ENCODE measurements around the gene ZNF222. TPM values are rescaled to one million over a fixed set of nuclear protein-coding genes. Genes with fewer than 3 reads are reported as not detected.

ZNF222 gene
- total and polyA plus RNA-seq, 2 of the 8 experiments (the other 6 are each of a cell fraction or from before 2014, with no cell fraction given), result 1.7 to 3.4 TPM

GRCh38 chr19:44051650-44052402 lies 26.6 kb downstream of the ZNF222 start, which contains the start of gene ZNF223 (continued):
- TF ChIP-seq SUZ12 (IDR thresholded peaks at IDR 0.05; ENCODE audit: low read length) (no peak), JUN (IDR thresholded peaks at IDR 0.05; ENCODE audit: low read depth, low read length) (no peak), TBP (IDR thresholded peaks at IDR 0.05; ENCODE audit: low read depth, low read length) (peak; percentile 41; the same call in 1 of the 2 replicates), EP300 (IDR thresholded peaks at IDR 0.05; ENCODE audit: borderline replicate concordance in 1 of 2, low read depth in 2 of 2, low read length in 2 of 2) (no peak), SP1 (IDR thresholded peaks at IDR 0.05; ENCODE audit: low read depth, low read length) (0 out of 2 replicates have a peak, but pooled peaks have one; percentile 22), TCF12 (IDR thresholded peaks at IDR 0.05; ENCODE audit: low read depth, low read length) (no peak), NANOG (IDR thresholded peaks at IDR 0.05; ENCODE audit: insufficient read depth, low read depth, low read length, poor library complexity, severe bottlenecking) (no peak), CHD1 (IDR thresholded peaks at IDR 0.05; ENCODE audit: low read depth, low read length) (no peak), HDAC6 (IDR thresholded peaks at IDR 0.05; ENCODE audit: low read depth, low read length) (no peak), CHD2 (IDR thresholded peaks at IDR 0.05; ENCODE audit: low read length) (0 out of 2 replicates have a peak, but pooled peaks have one; percentile 21), CEBPB (IDR thresholded peaks at IDR 0.05; ENCODE audit: low read depth, low read length) (no peak), FOSL1 (IDR thresholded peaks at IDR 0.05; ENCODE audit: insufficient read depth, low read depth, low read length) (no peak), GABPA (IDR thresholded peaks at IDR 0.05; ENCODE audit: borderline replicate concordance, insufficient read depth, low read length) (peak; percentile 85; the same call in 1 of the 2 replicates), SP4 (IDR thresholded peaks at IDR 0.05; ENCODE audit: low read length) (no peak), RXRA (IDR thresholded peaks at IDR 0.05; ENCODE audit: insufficient read depth, low read depth, low read length) (no peak), EZH2 (IDR thresholded peaks at IDR 0.05; ENCODE audit: low read depth, low read length, severe bottlenecking) (no peak), SP2 (IDR thresholded peaks at IDR 0.05; ENCODE audit: low read length) (no peak), BACH1 (IDR thresholded peaks at IDR 0.05; ENCODE audit: low read length) (no peak), BRCA1 (IDR thresholded peaks at IDR 0.05; ENCODE audit: low read depth, low read length) (no peak), CTCF (IDR thresholded peaks at IDR 0.05; ENCODE audit: control extremely low read depth in 1 of 3, insufficient read depth in 1 of 3, low read depth in 1 of 3, low read length in 3 of 3) (no peak)
- TF ChIP-seq, protein P1, sequence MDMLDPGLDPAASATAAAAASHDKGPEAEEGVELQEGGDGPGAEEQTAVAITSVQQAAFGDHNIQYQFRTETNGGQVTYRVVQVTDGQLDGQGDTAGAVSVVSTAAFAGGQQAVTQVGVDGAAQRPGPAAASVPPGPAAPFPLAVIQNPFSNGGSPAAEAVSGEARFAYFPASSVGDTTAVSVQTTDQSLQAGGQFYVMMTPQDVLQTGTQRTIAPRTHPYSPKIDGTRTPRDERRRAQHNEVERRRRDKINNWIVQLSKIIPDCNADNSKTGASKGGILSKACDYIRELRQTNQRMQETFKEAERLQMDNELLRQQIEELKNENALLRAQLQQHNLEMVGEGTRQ (IDR thresholded peaks at IDR 0.05; ENCODE audit: low read length), result no peak

All from H1 (cell line).